Esophagus (tissue), 2 donors: ENCODE data around the gene TMUB1. TPM values are rescaled to one million over a fixed set of nuclear protein-coding genes. Genes with fewer than 3 reads are reported as not detected.

Source experiments
- H3K27ac ChIP-seq, 2 donors: one replicate each; pipeline ENCODE4 v1.5.1; 2013; ENCODE audit warnings: low read depth in 2 of 2, mild to moderate bottlenecking in 2 of 2, inconsistent platforms in 1 of 2, low read length in 1 of 2, moderate library complexity in 1 of 2
- H3K27me3 ChIP-seq, 2 donors: one replicate each; pipeline ENCODE4 v1.6.1; 2013; ENCODE audit warnings: low read length in 2 of 2, control low read depth in 1 of 2, mild to moderate bottlenecking in 1 of 2; ENCODE audit not compliant: insufficient read depth in 2 of 2, control insufficient read depth in 1 of 2
- H3K36me3 ChIP-seq, 2 donors: one replicate each; pipeline ENCODE4 v1.6.1; 2013; ENCODE audit warnings: low read length in 1 of 2; ENCODE audit not compliant: control insufficient read depth in 2 of 2, insufficient read depth in 2 of 2
- H3K4me1 ChIP-seq, 2 donors: one replicate each; pipeline ENCODE4 v1.6.1; 2013; ENCODE audit warnings: low read length in 1 of 2; ENCODE audit not compliant: control insufficient read depth in 2 of 2, insufficient read depth in 2 of 2
- H3K4me3 ChIP-seq, 2 donors: one replicate each; pipeline ENCODE4 v1.5.1; 2013; ENCODE audit warnings: low read length in 2 of 2, mild to moderate bottlenecking in 2 of 2, low read depth in 1 of 2, moderate library complexity in 1 of 2
- H3K9me3 ChIP-seq, 2 donors: one replicate each; pipeline ENCODE4 v1.6.1; 2013; ENCODE audit warnings: mild to moderate bottlenecking in 2 of 2, low read depth in 1 of 2, low read length in 1 of 2, moderate library complexity in 1 of 2; ENCODE audit not compliant: control insufficient read depth in 2 of 2, insufficient read depth in 1 of 2
- WGBS, 2 donors: extraction: QIAGEN DNeasy Blood & Tissue Kit; methylation state at CpG; one replicate each; pipeline ENCODE4 v1.1.7; 2013; 5-methylcytosine and 5-hydroxymethylcytosine counted together
- polyA plus RNA-seq, 2 donors: library from polyadenylated mRNA; stranded (reverse); fragments of 200-250 nt; gene quantifications; one replicate each; pipeline ENCODE4 v1.2.3, GENCODE V29; 2013
- donor health status: healthy with polysubstance abuse.
- donor health status: Bipolar disorder and iron deficiency.

TMUB1 gene
- polyA plus RNA-seq, 2 donors, result 33.4 to 64.2 TPM

GRCh38 chr7:151128144-151128543 lies 44.9 kb upstream of the TMUB1 start:
- Histone ChIP-seq H3K27ac (no peak overlapping the region), H3K36me3 (peaks cover 3 to 61% of the 10 kb centered on the region in 2 donors), H3K9me3 (no peaks in the 10 kb centered on the region), H3K4me3 (no peak overlapping the region), H3K27me3 (no peaks in the 10 kb centered on the region), H3K4me1 (peaks cover 0 to 21% of the 10 kb centered on the region in 2 donors)
- 82 to 90% methylated on average over 14 of the region's 14 CpGs for WGBS, 2 donors

- Histone ChIP-seq H3K9me3 (no peaks in the 10 kb centered on the region), H3K27me3 (no peaks in the 10 kb centered on the region), H3K4me1 (peaks cover 0 to 21% of the 10 kb centered on the region in 2 donors), H3K36me3 (peaks cover 2 to 58% of the 10 kb centered on the region in 2 donors), H3K4me3 (no peak overlapping the region), H3K27ac (peak overlapping the region; percentile 3 to 70)
- WGBS, 2 donors, result 53 to 65% methylated on average over 19 of the region's 19 CpGs
These were observed 43.3 kb upstream of the TMUB1 start for GRCh38 chr7:151126491-151127137.

GRCh38 chr7:151125846-151126481 lies 42.7 kb upstream of the TMUB1 start:
- peak overlapping the region; percentile 12 to 25 for H3K4me3 ChIP-seq
- H3K36me3 ChIP-seq, result peaks cover 5 to 60% of the 10 kb centered on the region in 2 donors
- WGBS, 2 donors, result 27 to 32% methylated on average over 49 to 58 of the region's 58 CpGs

GRCh38 chr7:151125470-151125845 lies 42.2 kb upstream of the TMUB1 start:
- peak overlapping the region; percentile 12 to 25 for H3K4me3 ChIP-seq
- no peaks in the 10 kb centered on the region for H3K9me3 ChIP-seq
- H3K27me3 ChIP-seq, result no peaks in the 10 kb centered on the region
- WGBS, 2 donors, result 19 to 37% methylated on average over 21 to 22 of the region's 22 CpGs
- H3K4me1 ChIP-seq, result peaks cover 0 to 21% of the 10 kb centered on the region in 2 donors
- H3K27ac ChIP-seq, result peak overlapping the region in 1 of 2 donors; percentile 68
- H3K36me3 ChIP-seq, result peaks cover 9 to 60% of the 10 kb centered on the region in 2 donors

More at GRCh38 chr7:151125846-151126481, 42.7 kb upstream of the TMUB1 start:
- Histone ChIP-seq H3K9me3 (no peaks in the 10 kb centered on the region), H3K4me1 (peaks cover 0 to 21% of the 10 kb centered on the region in 2 donors), H3K27ac (peak overlapping the region; percentile 3 to 70), H3K27me3 (no peaks in the 10 kb centered on the region)

GRCh38 chr7:151124899-151125399 lies 41.7 kb upstream of the TMUB1 start:
- peaks cover 11 to 59% of the 10 kb centered on the region in 2 donors for H3K36me3 ChIP-seq
- H3K27ac ChIP-seq, result peak overlapping the region in 1 of 2 donors; percentile 68
- H3K9me3 ChIP-seq, result no peaks in the 10 kb centered on the region
- 77 to 87% methylated on average over 14 of the region's 14 CpGs for WGBS, 2 donors
- H3K27me3 ChIP-seq, result no peaks in the 10 kb centered on the region
- peaks cover 0 to 21% of the 10 kb centered on the region in 2 donors for H3K4me1 ChIP-seq
- H3K4me3 ChIP-seq, result no peak overlapping the region

GRCh38 chr7:151124481-151124880 lies 41.2 kb upstream of the TMUB1 start:
- Histone ChIP-seq H3K4me3 (no peak overlapping the region), H3K27me3 (no peaks in the 10 kb centered on the region), H3K36me3 (peaks cover 11 to 59% of the 10 kb centered on the region in 2 donors), H3K4me1 (peaks cover 0 to 21% of the 10 kb centered on the region in 2 donors), H3K27ac (peak overlapping the region in 1 of 2 donors; percentile 7), H3K9me3 (no peaks in the 10 kb centered on the region)
- WGBS, 2 donors, result 79 to 80% methylated on average over 7 of the region's 7 CpGs

GRCh38 chr7:151123822-151124464 lies 40.6 kb upstream of the TMUB1 start:
- H3K27me3 ChIP-seq, result no peaks in the 10 kb centered on the region
- WGBS, 2 donors, result 36 to 41% methylated on average over 22 to 24 of the region's 24 CpGs
- no peaks in the 10 kb centered on the region for H3K9me3 ChIP-seq
- H3K36me3 ChIP-seq, result peaks cover 11 to 59% of the 10 kb centered on the region in 2 donors
- H3K4me1 ChIP-seq, result peaks cover 0 to 21% of the 10 kb centered on the region in 2 donors
- no peak overlapping the region for H3K4me3 ChIP-seq
- peak overlapping the region in 1 of 2 donors; percentile 7 for H3K27ac ChIP-seq

GRCh38 chr7:151123158-151123821 lies 40.0 kb upstream of the TMUB1 start:
- no peak overlapping the region for H3K27ac ChIP-seq
- 87 to 88% methylated on average over 50 of the region's 50 CpGs for WGBS, 2 donors
- peaks cover 15 to 59% of the 10 kb centered on the region in 2 donors for H3K36me3 ChIP-seq
- H3K9me3 ChIP-seq, result no peaks in the 10 kb centered on the region
- no peaks in the 10 kb centered on the region for H3K27me3 ChIP-seq
- no peak overlapping the region for H3K4me3 ChIP-seq
- peaks cover 0 to 21% of the 10 kb centered on the region in 2 donors for H3K4me1 ChIP-seq

GRCh38 chr7:151122796-151123157 lies 39.5 kb upstream of the TMUB1 start:
- 89 to 92% methylated on average over 26 to 29 of the region's 29 CpGs for WGBS, 2 donors
- H3K27ac ChIP-seq, result no peak overlapping the region
- no peaks in the 10 kb centered on the region for H3K27me3 ChIP-seq
- peaks cover 0 to 21% of the 10 kb centered on the region in 2 donors for H3K4me1 ChIP-seq
- H3K36me3 ChIP-seq, result peaks cover 15 to 61% of the 10 kb centered on the region in 2 donors
- H3K4me3 ChIP-seq, result no peak overlapping the region
- no peaks in the 10 kb centered on the region for H3K9me3 ChIP-seq
